Measurements from ENCODE around the gene TLR1. TPM values are rescaled to one million over a fixed set of nuclear protein-coding genes. Genes with fewer than 3 reads are reported as not detected.

The TLR1 gene
- total and polyA plus RNA-seq, 5 donors from 2014 or later = 6.1 to 13.3 (median 7.7) TPM

DNA sequence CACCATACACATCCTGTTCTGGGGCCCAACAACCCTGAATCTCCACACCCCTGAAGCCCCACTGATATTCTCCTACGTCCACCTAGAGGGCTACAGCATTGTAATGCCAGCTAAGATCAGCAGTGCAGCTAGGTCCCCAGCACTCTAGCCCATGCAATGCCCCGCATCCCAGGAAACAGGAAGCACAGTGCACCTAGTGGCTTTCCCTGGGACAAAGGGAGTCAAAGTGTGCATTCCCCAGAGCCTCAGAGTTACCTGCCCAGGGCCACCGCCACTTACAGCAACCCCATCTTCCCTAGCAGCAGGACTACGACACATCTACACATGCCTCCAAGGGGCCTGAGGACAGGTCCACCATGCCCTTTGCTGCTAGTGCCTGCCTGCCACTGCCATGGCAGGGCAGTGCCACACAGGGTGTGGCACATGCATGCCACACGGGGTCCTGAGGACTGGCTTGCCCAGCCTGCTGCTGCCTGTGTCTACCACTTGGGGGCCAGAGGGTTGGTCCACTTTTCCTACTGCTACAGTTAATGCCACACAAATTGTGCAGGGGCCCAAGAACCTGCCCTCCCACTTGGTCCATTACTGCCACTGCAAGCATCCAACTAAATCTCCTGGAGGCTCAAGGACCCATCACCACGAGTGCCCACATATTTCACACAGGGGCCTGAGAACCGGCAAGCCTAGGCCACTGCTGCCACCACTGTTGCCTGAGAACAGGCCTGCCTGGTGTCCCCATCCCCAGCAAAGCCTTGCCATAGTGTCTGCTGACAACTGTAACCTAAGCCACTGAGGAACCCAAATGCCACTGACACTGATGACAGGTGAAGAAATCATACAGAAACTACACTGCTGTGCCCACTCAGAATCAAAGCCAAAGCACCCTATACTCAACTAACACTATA lies 28.3 kb upstream of the TLR1 start:
- Histone ChIP-seq H3K27me3 (ENCODE audit: control insufficient read depth, insufficient read depth, low read length) (no peaks in the 10 kb centered on the region), H3K36me3 (ENCODE audit: control insufficient read depth, insufficient read depth, low read length) (no peaks in the 10 kb centered on the region), H3K27ac (ENCODE audit: insufficient read depth, low read length, poor library complexity, severe bottlenecking) (no peak overlapping the region), H3K4me1 (ENCODE audit: control insufficient read depth, insufficient read depth, low read length, poor library complexity, severe bottlenecking) (peaks cover 9% of the 10 kb centered on the region), H3K4me3 (ENCODE audit: low read depth, low read length) (no peak overlapping the region), H3K9me3 (ENCODE audit: control insufficient read depth in 2 of 2, low read length in 2 of 2) (peaks cover 10 to 12% of the 10 kb centered on the region in 2 experiments)
- H3K27me3 Mint-ChIP-seq = no peaks in the 10 kb centered on the region
- H3K27ac Mint-ChIP-seq = peak overlapping the region in 1 of 3 donors; percentile 84
- H3K4me1 Mint-ChIP-seq = peaks cover 6 to 25% (median 8%) of the 10 kb centered on the region in 4 donors
- H3K4me3 Mint-ChIP-seq = no peak overlapping the region
- peaks cover 19% of the 10 kb centered on the region for H3K36me3 Mint-ChIP-seq
- ATAC-seq (ENCODE audit: low read depth in 2 of 2) (no peak), DNase-seq (no peak)
- H3K9me3 Mint-ChIP-seq = peaks cover 2 to 21% (median 8%) of the 10 kb centered on the region in 7 donors

DNA sequence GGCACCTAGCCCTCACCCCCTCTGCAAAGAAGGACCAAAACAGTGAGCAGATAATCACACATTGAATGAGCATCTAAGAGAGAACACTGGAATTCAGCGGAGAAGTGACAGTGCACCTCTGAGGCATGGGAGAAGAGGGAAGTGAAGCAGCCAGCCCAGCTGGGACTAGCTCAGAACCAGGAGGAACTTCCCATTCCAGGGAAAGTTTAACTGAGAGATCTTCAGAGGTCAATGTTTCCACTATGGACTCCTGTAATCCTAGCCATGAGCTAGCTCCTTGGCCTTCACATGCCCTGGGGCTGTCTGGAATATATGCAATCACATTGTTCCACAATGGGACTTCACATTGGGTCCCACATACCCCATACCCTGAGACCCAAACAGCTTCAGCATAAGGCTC lies 27.6 kb upstream of the TLR1 start:
- ATAC-seq (ENCODE audit: low read depth in 2 of 2) (no peak), DNase-seq (no peak)
- H3K4me3 Mint-ChIP-seq = no peak overlapping the region
- H3K4me1 ChIP-seq (ENCODE audit: control insufficient read depth, insufficient read depth, low read length, poor library complexity, severe bottlenecking) = peaks cover 2% of the 10 kb centered on the region
- peaks cover 22% of the 10 kb centered on the region for H3K36me3 Mint-ChIP-seq
- no peak overlapping the region for H3K27ac ChIP-seq (ENCODE audit: insufficient read depth, low read length, poor library complexity, severe bottlenecking)
- H3K9me3 ChIP-seq (ENCODE audit: control insufficient read depth in 2 of 2, low read length in 2 of 2) = peaks cover 10 to 12% of the 10 kb centered on the region in 2 experiments
- no peak overlapping the region for H3K27ac Mint-ChIP-seq
- no peaks in the 10 kb centered on the region for H3K27me3 Mint-ChIP-seq
- H3K36me3 ChIP-seq (ENCODE audit: control insufficient read depth, insufficient read depth, low read length) = no peaks in the 10 kb centered on the region
- no peaks in the 10 kb centered on the region for H3K27me3 ChIP-seq (ENCODE audit: control insufficient read depth, insufficient read depth, low read length)
- peaks cover 0 to 19% (median under 1%) of the 10 kb centered on the region in 4 donors for H3K4me1 Mint-ChIP-seq
- H3K4me3 ChIP-seq (ENCODE audit: low read depth, low read length) = no peak overlapping the region
- peaks cover 0 to 21% (median 8%) of the 10 kb centered on the region in 7 donors for H3K9me3 Mint-ChIP-seq

DNA sequence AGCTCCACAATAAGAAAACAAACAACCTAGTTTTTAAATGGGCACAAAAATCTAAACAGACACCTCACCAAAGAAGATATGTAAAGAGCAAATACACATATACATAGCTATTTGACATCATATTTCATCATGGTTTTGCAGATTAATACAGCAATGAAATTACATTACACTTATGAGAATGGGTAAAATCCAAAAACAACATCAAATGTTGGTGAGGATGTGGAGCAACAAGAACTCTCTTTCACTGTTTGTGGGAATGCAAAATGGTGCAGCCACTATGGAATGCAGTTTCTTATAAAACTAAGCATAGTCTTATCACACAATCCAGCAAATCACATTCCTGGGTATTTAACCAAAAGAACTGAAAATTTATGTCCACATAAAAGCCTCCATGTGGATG lies 27.1 kb upstream of the TLR1 start:
- no peaks in the 10 kb centered on the region for H3K36me3 ChIP-seq (ENCODE audit: control insufficient read depth, insufficient read depth, low read length)
- Mint-ChIP-seq H3K9me3 (peaks cover 0 to 21% (median 8%) of the 10 kb centered on the region in 7 donors), H3K4me1 (peaks cover 0 to 13% (median 0%) of the 10 kb centered on the region in 4 donors), H3K27ac (no peak overlapping the region), H3K27me3 (no peaks in the 10 kb centered on the region), H3K36me3 (peaks cover 25% of the 10 kb centered on the region), H3K4me3 (no peak overlapping the region)
- no peak overlapping the region for H3K27ac ChIP-seq (ENCODE audit: insufficient read depth, low read length, poor library complexity, severe bottlenecking)
- DNase-seq = no peak
- no peaks in the 10 kb centered on the region for H3K27me3 ChIP-seq (ENCODE audit: control insufficient read depth, insufficient read depth, low read length)
- H3K4me1 ChIP-seq (ENCODE audit: control insufficient read depth, insufficient read depth, low read length, poor library complexity, severe bottlenecking) = no peaks in the 10 kb centered on the region
- no peak for ATAC-seq (ENCODE audit: low read depth in 2 of 2)
- H3K9me3 ChIP-seq (ENCODE audit: control insufficient read depth in 2 of 2, low read length in 2 of 2) = peaks cover 10 to 12% of the 10 kb centered on the region in 2 experiments
- H3K4me3 ChIP-seq (ENCODE audit: low read depth, low read length) = no peak overlapping the region

DNA sequence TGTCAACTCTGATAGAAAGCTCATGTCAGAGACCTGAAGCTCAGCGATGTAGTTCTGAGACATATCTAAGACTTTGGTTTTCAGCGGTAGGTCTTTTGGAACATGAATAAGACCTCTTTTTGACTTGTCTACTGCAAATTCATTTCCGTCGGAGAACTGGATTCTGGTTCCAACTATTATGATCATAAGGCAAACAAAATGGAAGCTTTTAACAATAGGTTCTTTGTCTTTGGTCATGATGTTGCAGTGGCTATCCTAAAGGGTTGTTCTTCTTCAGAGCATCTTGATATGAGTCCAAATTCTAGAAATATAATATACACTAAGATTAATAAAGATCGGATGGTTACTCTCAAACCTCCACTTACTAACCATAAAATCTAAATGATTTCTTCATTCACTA lies 24.6 kb upstream of the TLR1 start:
- no peak for DNase-seq
- Mint-ChIP-seq H3K4me3 (no peak overlapping the region), H3K4me1 (peaks cover 0 to 10% (median 0%) of the 10 kb centered on the region in 4 donors), H3K36me3 (peaks cover 22% of the 10 kb centered on the region), H3K9me3 (peaks cover 0 to 7% (median 2%) of the 10 kb centered on the region in 7 donors), H3K27ac (no peak overlapping the region), H3K27me3 (no peaks in the 10 kb centered on the region)
- Histone ChIP-seq H3K27me3 (ENCODE audit: control insufficient read depth, insufficient read depth, low read length) (no peaks in the 10 kb centered on the region), H3K9me3 (ENCODE audit: control insufficient read depth in 2 of 2, low read length in 2 of 2) (peaks cover under 1% of the 10 kb centered on the region in 2 experiments), H3K4me1 (ENCODE audit: control insufficient read depth, insufficient read depth, low read length, poor library complexity, severe bottlenecking) (no peaks in the 10 kb centered on the region), H3K4me3 (ENCODE audit: low read depth, low read length) (no peak overlapping the region), H3K27ac (ENCODE audit: insufficient read depth, low read length, poor library complexity, severe bottlenecking) (no peak overlapping the region), H3K36me3 (ENCODE audit: control insufficient read depth, insufficient read depth, low read length) (no peaks in the 10 kb centered on the region)
- no peak for ATAC-seq (ENCODE audit: low read depth in 2 of 2)

DNA sequence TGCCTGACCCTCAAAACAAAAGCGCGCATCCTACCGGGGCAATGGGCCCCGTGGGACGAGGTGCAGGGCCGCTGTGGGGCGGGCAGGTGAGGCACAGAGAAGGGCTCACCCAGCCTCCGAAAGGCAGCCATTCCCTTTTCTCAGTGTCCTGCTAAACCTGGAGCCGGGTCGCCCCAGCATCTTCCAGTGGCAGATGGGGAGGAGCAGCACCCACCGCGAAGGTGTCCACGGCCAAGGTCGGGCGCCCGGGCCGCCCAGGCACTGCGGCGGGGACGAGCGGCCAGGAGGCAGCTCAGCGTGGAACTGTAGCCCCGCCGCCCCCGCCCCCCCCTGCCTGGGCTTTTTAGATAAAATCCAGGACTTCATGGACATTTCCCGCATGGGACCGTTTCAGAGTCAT lies 19.2 kb upstream of the TLR1 start:
- Histone ChIP-seq H3K27me3 (ENCODE audit: control insufficient read depth, insufficient read depth, low read length) (no peaks in the 10 kb centered on the region), H3K36me3 (ENCODE audit: control insufficient read depth, insufficient read depth, low read length) (peaks cover 2% of the 10 kb centered on the region), H3K4me3 (ENCODE audit: low read depth, low read length) (no peak overlapping the region), H3K9me3 (ENCODE audit: control insufficient read depth in 2 of 2, low read length in 2 of 2) (peaks cover 0 to 5% of the 10 kb centered on the region in 2 experiments), H3K4me1 (ENCODE audit: control insufficient read depth, insufficient read depth, low read length, poor library complexity, severe bottlenecking) (no peaks in the 10 kb centered on the region), H3K27ac (ENCODE audit: insufficient read depth, low read length, poor library complexity, severe bottlenecking) (no peak overlapping the region)
- DNase-seq (no peak), ATAC-seq (ENCODE audit: low read depth in 2 of 2) (no peak)
- peaks cover 0 to 12% (median 7%) of the 10 kb centered on the region in 7 donors for H3K9me3 Mint-ChIP-seq
- peaks cover 4% of the 10 kb centered on the region for H3K27me3 Mint-ChIP-seq
- no peak overlapping the region for H3K27ac Mint-ChIP-seq
- H3K4me1 Mint-ChIP-seq = peaks cover 9 to 13% (median 11%) of the 10 kb centered on the region in 4 donors
- peaks cover 27% of the 10 kb centered on the region for H3K36me3 Mint-ChIP-seq
- no peak overlapping the region for H3K4me3 Mint-ChIP-seq

DNA sequence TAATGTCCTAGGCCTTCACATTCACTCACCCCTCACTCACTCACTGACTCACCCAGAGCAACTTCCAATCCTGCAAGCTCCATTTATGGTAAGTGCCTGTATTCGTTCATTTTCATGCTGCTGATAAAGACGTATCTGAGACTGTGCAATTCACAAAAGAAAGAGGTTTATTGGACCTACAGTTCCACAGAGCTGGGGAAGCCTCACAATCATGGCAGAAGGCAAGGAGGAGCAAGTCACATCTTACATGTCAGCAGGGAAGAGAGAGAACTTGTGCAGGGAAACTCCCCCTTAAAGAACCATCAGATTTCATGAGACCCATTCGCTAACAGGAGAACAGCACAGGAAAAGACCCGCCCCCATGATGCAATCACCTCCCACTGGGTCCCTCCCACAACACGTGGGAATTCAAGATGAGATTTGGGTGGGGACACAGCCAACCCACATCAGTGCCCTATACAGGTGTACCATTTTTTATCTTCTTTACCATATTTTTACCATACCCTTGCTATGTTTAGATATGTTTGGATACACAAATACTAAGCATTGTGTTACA lies 18.2 kb upstream of the TLR1 start:
- no peak overlapping the region for H3K4me3 ChIP-seq (ENCODE audit: low read depth, low read length)
- peaks cover 4% of the 10 kb centered on the region for H3K27me3 Mint-ChIP-seq
- no peaks in the 10 kb centered on the region for H3K27me3 ChIP-seq (ENCODE audit: control insufficient read depth, insufficient read depth, low read length)
- H3K9me3 ChIP-seq (ENCODE audit: control insufficient read depth in 2 of 2, low read length in 2 of 2) = peaks cover 0 to 5% of the 10 kb centered on the region in 2 experiments
- no peaks in the 10 kb centered on the region for H3K4me1 ChIP-seq (ENCODE audit: control insufficient read depth, insufficient read depth, low read length, poor library complexity, severe bottlenecking)
- H3K27ac ChIP-seq (ENCODE audit: insufficient read depth, low read length, poor library complexity, severe bottlenecking) = no peak overlapping the region
- H3K36me3 ChIP-seq (ENCODE audit: control insufficient read depth, insufficient read depth, low read length) = peaks cover 2% of the 10 kb centered on the region
- peaks cover 27% of the 10 kb centered on the region for H3K36me3 Mint-ChIP-seq
- DNase-seq = no peak
- H3K27ac Mint-ChIP-seq = no peak overlapping the region
- no peak for ATAC-seq (ENCODE audit: low read depth in 2 of 2)
- H3K4me3 Mint-ChIP-seq = no peak overlapping the region
- H3K4me1 Mint-ChIP-seq = peaks cover 9 to 13% (median 11%) of the 10 kb centered on the region in 4 donors
- peaks cover 0 to 12% (median 7%) of the 10 kb centered on the region in 7 donors for H3K9me3 Mint-ChIP-seq

DNA sequence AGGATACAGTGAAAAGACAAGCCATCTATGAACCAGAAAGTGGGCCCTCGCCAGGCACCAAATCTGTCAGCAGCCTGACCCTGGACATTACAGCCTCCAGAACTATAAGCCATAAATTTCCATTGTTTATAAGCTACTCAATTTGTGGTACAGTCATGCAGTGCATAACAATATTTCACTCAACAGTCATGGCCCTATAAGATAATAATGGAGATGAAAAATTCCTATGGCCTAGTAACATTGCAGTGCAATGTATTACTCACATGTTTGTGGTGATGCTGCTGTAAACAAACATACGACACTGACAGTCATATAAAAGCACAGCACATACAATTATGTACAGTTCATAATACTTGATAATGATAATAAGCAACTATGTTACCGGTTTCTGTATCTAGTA lies 17.1 kb upstream of the TLR1 start:
- no peak for ATAC-seq (ENCODE audit: low read depth in 2 of 2)
- Mint-ChIP-seq H3K4me3 (no peak overlapping the region), H3K27ac (no peak overlapping the region), H3K4me1 (peaks cover 9 to 13% (median 11%) of the 10 kb centered on the region in 4 donors), H3K27me3 (peaks cover 4% of the 10 kb centered on the region), H3K9me3 (peaks cover 0 to 12% (median 7%) of the 10 kb centered on the region in 7 donors), H3K36me3 (peaks cover 21% of the 10 kb centered on the region)
- Histone ChIP-seq H3K27ac (ENCODE audit: insufficient read depth, low read length, poor library complexity, severe bottlenecking) (no peak overlapping the region), H3K27me3 (ENCODE audit: control insufficient read depth, insufficient read depth, low read length) (no peaks in the 10 kb centered on the region), H3K36me3 (ENCODE audit: control insufficient read depth, insufficient read depth, low read length) (peaks cover 2% of the 10 kb centered on the region), H3K9me3 (ENCODE audit: control insufficient read depth in 2 of 2, low read length in 2 of 2) (peaks cover 0 to 5% of the 10 kb centered on the region in 2 experiments), H3K4me3 (ENCODE audit: low read depth, low read length) (no peak overlapping the region), H3K4me1 (ENCODE audit: control insufficient read depth, insufficient read depth, low read length, poor library complexity, severe bottlenecking) (no peaks in the 10 kb centered on the region)
- no peak for DNase-seq

Measured in CD4-positive, CD25-positive, alpha-beta regulatory T cell (primary cell).